WI38 (cell line): ENCODE data around the gene COQ8A.
"Not testable (repeated sequence)": the region's sequence is repeated elsewhere in the genome, so short reads cannot be mapped to it uniquely, and the experiment has no call there.

Source experiments
- H3K4me3 ChIP-seq: 2 replicates; pipeline ENCODE4 v1.5.1; 2011; ENCODE audit warnings: low read depth, mild to moderate bottlenecking, control low read depth, low read length
- CTCF ChIP-seq: IDR thresholded peaks from 2 replicates; pipeline ENCODE4 v1.5.1; 2012; ENCODE audit warnings: low read depth, mild to moderate bottlenecking, control low read depth, low read length

The COQ8A gene

DNA sequence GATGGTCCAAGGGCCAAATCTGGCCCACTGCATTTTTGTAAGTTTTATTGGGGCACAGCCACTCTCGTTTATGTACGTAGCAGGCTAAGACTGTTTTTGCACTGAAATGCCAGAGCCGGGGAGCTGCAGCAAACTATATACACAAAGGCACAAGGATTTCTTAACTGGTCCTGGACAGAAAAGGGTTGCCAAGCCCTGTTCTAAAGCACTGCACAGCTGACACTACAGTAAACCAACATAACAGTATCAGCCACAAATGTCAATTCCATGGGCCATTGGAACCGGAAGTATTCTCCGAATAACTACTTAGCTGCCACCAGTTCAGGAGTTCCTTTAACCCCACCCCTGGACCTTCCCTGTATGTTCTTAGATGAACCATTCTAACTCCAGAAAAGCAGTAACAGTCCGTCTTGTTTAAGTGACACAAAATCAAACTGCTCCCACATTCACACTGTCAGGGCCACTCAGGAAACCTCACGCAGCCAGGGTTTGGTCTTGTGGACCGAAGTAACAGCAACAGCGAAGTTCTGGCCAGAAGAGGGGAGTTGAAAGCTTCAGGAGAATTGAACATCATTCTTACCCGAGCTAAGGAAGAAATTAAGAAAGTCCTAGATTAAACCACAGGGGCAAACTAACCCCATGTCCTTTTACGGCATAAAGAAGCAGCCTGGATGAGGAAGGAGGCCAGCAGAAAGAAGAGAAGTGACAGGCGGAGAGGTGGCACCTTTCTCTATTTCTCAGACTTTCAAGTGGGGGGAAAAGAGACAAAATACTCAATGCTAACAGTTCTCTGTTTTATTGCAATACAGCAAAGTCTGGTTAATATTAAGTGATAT lies 49.2 kb downstream of the COQ8A start:
- TF ChIP-seq CTCF = no peak
- no peak overlapping the region for H3K4me3 ChIP-seq

DNA sequence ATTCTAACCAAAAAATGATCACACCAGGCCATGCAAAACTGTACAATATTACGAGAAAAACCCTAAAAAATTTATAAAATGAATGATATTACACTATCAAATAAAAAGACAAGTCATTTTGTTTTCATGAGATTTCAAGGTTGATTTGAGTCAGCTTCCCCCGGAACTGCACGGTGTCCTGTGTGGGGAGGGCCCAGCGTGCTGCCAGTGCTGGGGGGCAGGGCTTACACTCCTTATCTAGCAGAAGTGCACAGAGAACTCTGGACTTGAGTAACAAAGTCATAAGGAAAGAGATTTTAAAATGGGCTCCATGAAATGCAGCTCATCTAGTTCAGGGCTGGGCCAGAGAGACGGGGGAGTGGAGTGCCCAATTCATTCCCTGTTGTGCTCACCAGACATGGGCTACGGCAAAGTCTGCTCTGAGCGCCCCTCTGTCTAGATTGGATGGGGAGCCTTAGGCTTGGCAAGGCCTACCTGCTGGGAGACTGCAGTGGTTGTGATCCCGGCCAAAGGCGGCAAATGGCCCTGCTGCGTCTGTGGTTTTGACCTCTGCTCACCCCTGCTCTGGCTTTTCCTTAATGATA lies 50.1 kb downstream of the COQ8A start:
- no peak for TF ChIP-seq CTCF
- H3K4me3 ChIP-seq = no peak overlapping the region

DNA sequence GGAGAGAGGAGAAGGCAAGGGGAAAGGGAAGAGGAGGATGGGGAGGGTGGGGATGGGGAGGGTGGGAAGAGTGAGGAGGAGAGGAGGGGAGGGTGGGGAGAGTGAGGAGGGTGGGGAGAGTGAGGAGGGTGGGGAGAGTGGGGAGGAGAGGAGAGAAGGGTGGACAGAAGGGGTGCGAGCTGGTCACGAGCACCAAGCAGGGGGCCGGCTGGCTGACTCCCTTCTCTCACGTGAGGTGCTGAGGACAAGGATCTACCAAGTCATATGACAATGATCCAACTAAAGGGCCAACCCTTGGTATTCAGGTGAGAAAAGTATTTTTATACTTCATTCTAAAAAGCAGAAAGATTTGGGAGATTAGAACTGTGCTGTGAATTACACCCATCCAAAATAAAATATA lies 51.8 kb downstream of the COQ8A start:
- no peak overlapping the region for H3K4me3 ChIP-seq
- no peak for TF ChIP-seq CTCF

DNA sequence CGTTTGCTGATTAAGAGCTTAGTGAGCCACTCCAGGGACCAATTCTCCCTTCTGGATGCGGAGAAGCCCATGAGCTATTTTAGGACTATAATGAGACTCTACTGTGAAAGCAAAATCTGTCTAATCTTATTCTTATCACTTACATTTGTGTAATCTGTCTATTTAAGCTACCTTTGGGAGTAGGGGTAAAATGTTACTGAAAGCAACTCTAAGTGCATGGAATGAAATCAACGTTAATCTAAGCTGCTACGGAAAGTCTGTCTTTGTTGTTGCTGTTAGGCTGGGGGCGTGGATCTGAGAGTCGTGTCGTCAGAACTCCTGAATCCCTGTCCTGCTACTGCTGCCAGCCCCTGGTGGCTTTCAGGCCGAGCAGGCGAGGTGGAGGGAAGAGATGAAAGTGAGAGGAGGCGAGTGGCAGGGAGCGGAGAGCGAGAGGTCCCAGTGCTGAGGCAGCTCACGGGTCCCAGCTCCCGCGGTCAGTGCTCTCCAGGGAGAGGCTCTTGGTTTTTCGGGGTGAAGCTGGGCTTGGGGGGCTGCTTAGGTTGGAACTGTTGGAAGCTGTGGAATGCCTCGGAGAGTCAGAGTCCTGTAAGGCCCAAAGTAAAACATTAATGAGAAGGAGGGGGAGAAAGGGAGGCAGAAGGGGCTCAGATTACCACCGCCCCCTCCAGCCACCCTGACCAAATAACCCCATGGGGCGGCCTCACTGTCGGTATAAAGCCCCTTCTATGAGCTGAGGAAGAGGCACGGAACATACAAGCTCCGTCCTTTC lies 53.9 kb downstream of the COQ8A start:
- H3K4me3 ChIP-seq = no peak overlapping the region
- no peak for TF ChIP-seq CTCF

- no peak overlapping the region for H3K4me3 ChIP-seq
- no peak for TF ChIP-seq CTCF
Observed at GRCh38 chr1:226994586-226995364, 54.7 kb downstream of the COQ8A start.

DNA sequence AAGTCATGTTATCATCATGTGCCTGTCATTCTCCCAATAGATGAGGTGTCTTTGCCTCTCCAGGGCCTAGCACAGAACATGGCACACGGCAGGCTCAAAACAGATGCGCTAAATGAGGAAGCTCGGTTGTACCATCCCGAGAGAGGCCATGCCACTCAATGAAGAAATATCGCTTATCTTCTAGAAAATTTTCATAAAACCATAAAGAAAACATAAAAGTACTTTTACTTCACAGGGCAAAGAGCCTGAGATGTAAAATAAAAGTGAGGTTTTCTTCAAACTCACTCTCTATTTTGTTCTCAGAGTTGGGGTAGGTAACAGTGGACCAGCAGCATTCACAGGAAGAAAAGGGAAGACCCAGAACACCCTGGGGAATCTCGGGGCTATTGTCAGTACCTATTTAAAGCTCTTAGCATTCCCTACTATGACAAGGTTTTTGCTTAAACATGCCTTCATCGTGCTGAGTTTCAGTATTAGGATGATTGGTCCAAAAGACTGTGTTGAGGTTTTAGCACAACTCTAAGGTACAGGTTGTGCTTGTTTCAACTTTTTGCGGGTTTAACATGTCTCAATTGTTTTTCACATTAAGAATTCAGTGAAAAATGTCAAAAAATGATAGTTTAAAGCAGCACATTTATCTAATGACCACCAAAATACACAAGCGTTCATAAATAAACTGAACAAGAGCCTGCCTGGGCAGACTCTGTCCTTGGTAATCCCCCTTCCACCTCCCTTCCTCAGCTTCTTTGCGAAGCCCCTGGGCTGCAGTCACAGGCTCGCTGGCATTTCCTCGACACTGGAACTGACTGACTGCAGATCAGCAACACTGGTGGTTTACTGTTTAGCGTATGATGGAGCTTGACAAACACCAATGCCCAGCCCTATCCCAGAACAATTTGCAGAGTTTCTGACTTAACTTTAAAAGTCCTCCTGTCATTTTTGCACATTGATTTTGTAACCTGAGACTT lies 55.6 kb downstream of the COQ8A start:
- no peak for TF ChIP-seq CTCF
- H3K4me3 ChIP-seq = no peak overlapping the region

GRCh38 chr1:226999579-226999978 lies 59.5 kb downstream of the COQ8A start:
- not testable (repeated sequence) for H3K4me3 ChIP-seq
